Heart right ventricle (tissue), 16 donors: ENCODE measurements around the gene PSD4. TPM values are rescaled to one million over a fixed set of nuclear protein-coding genes. Genes with fewer than 3 reads are reported as not detected.

Source experiments
- ATAC-seq, 8 donors: fragments of 200-7000 bp; cut with Tn5 transposase; one replicate each; pipeline ENCODE4 v1.9.1; 2020; ENCODE audit warnings: mild to moderate bottlenecking in 8 of 8, moderate library complexity in 8 of 8, moderate number of reproducible peaks in 1 of 8
- DNase-seq, 2 donors: peaks; one replicate each; pipeline ENCODE4 v3.0.0-alpha.2; 2020
- H3K27ac ChIP-seq, 10 donors: fragments of 200-600 bp; sonication (generic) in 2 of 10; one replicate each; pipeline versions ENCODE4 v1.5.0 to v1.8.0; 2020 to 2022; ENCODE audit warnings: mild to moderate bottlenecking in 3 of 10
- H3K27me3 ChIP-seq, 7 donors: fragments of 200-600 bp; one replicate each; pipeline ENCODE4 v1.8.0; 2021 to 2022; ENCODE audit warnings: mild to moderate bottlenecking in 2 of 7
- H3K36me3 ChIP-seq, 9 donors: fragments of 200-600 bp; sonication (generic) in 1 of 9; one replicate each; pipeline versions ENCODE4 v1.5.0 to v1.8.0; 2020 to 2022; ENCODE audit warnings: mild to moderate bottlenecking in 2 of 9
- H3K4me1 ChIP-seq, 9 donors: fragments of 200-600 bp; sonication (generic) in 1 of 9; one replicate each; pipeline versions ENCODE4 v1.5.0 to v1.8.0; 2020 to 2022; ENCODE audit warnings: mild to moderate bottlenecking in 4 of 9
- H3K4me3 ChIP-seq, 10 donors: fragments of 200-600 bp; sonication (generic) in 2 of 10; one replicate each; pipeline versions ENCODE4 v1.5.0 to v1.8.0; 2020 to 2022; ENCODE audit warnings: mild to moderate bottlenecking in 7 of 10, moderate library complexity in 2 of 10
- H3K9me3 ChIP-seq, 11 donors: fragments of 200-600 bp in 10 of 11; sonication (generic) in 2 of 11; one replicate each; pipeline versions ENCODE4 v1.5.0 to v1.8.0; 2013 to 2022; ENCODE audit warnings: mild to moderate bottlenecking in 2 of 11, control low read depth in 1 of 11, moderate library complexity in 1 of 11
- CTCF ChIP-seq, 9 donors: fragments of 200-600 bp; sonication (generic) in 2 of 9; IDR thresholded peaks; one replicate each; pipeline versions ENCODE4 v1.5.0 to v1.8.0; 2021 to 2022; ENCODE audit warnings: antibody characterized with exemption in 9 of 9, mild to moderate bottlenecking in 5 of 9, moderate library complexity in 1 of 9
- WGBS, 2 donors: extraction: QIAGEN DNeasy Blood & Tissue Kit; methylation state at CpG; one replicate each; pipeline ENCODE4 v1.1.7; 2013; ENCODE audit warnings: inconsistent platforms in 1 of 2; 5-methylcytosine and 5-hydroxymethylcytosine counted together
- intact Hi-C, 10 donors: fragments of 100-400 bp; cut with DNase I; formaldehyde crosslinking; loops; one replicate each; pipeline versions ENCODE4 v1.11.1 to v1.14.2; 2022
- polyA plus RNA-seq, 2 donors: library from polyadenylated mRNA; stranded (reverse); fragments of 200-250 nt; gene quantifications; one replicate each; pipeline ENCODE4 v1.2.3, GENCODE V29; 2013
- total RNA-seq, 10 donors: library from RNA; stranded (reverse); fragmentation: NEBNext Ultra II Directional in 3 of 10; extraction: Animal tissue kit (Norgen Biotek cat#: 25700) in 3 of 10; gene quantifications; one replicate each; pipeline versions ENCODE4 v1.2.1 to v1.2.4, GENCODE V29; 2021 to 2023
- donor health status: Arrhythmogenic right ventricular cardiomyopathy.
- donor health status: ischemic (EF 13 %, LVEDD 7.1; RV severe dilation, severe dysfunction).
- donor health status: healthy with polysubstance abuse.
- donor health status: DM: no; HTN: yes; CAD: no.
- donor health status: DM: no; HTN: no; CAD: no.
- donor health status: ischemic (EF 25% LVEDD 6.9; RV normal size, moderate dysfunction).
- donor health status: ischemic (EF 25% LVEDD 5.7; RV mildly dilated, moderate dysfunction).
- donor health status: healthy.
- donor health status: DM: yes; HTN: yes; CAD: no.
- donor health status: Ischemic cardiomyopathy.
- donor health status: ischemic (EF 35%, LVEDD 5.7; RV mildly dilated, moderate dysfunction).
- donor health status: nonischemic (EF 11% LVEDD 7.7; RV severe dilation, severe dysfunction).
- donor health status: DM: yes; HTN: yes; CAD: no.
- donor health status: PGD.
- donor health status: ischemic (EF 29% LVEDD 5.4; RV normal size, mild dysfunction).
- donor health status: nonischemic (EF 23%, LVEDD 6.1; RV moderate dilation, normal function).

PSD4 gene
- total and polyA plus RNA-seq, 12 donors, result 1.0 to 13.0 (median 1.7) TPM

- Histone ChIP-seq H3K4me1 (peaks cover 0 to 29% (median 3%) of the 10 kb centered on the region in 9 donors), H3K4me3 (no peak overlapping the region), H3K27me3 (peaks cover 0 to 2% (median 0%) of the 10 kb centered on the region in 7 donors), H3K27ac (no peak overlapping the region), H3K36me3 (no peaks in the 10 kb centered on the region), H3K9me3 (no peaks in the 10 kb centered on the region)
- WGBS, 2 donors, result 47 to 48% methylated on average over 10 of the region's 10 CpGs
- peak; percentile 87 to 94 (median 91) for TF ChIP-seq CTCF (IDR thresholded peaks at IDR 0.05)
- peak; percentile 79 to 80 for DNase-seq
- ATAC-seq, result peak; percentile 57 to 89 (median 80)
- intact Hi-C loops, result loop anchor here (1.0 to 10.0 kb wide), 10 partner anchors 42 to 138 kb away; no protein-coding TSS in a partner anchor
Measured at GRCh38 chr2:113248997-113249770, 75.4 kb downstream of the PSD4 start.

- H3K4me1 ChIP-seq, result peaks cover 0 to 24% (median 3%) of the 10 kb centered on the region in 9 donors
- WGBS, 2 donors, result 55 to 64% methylated on average over 7 of the region's 7 CpGs
- no peak for TF ChIP-seq CTCF (IDR thresholded peaks at IDR 0.05)
- intact Hi-C loops, result loop anchor here in 2 of 10 donors (2.0 to 10.0 kb wide), 2 partner anchors 114 to 118 kb away; no protein-coding TSS in a partner anchor
- H3K27ac ChIP-seq, result peak overlapping the region in 1 of 10 donors; percentile 50
- no peak overlapping the region for H3K4me3 ChIP-seq
- peaks cover 0 to 12% (median 0%) of the 10 kb centered on the region in 7 donors for H3K27me3 ChIP-seq
- DNase-seq (no peak), ATAC-seq (peak in 2 of 8 donors; percentile 25 to 34)
- H3K36me3 ChIP-seq, result no peaks in the 10 kb centered on the region
- no peaks in the 10 kb centered on the region for H3K9me3 ChIP-seq
Measured at GRCh38 chr2:113251118-113251517, 77.3 kb downstream of the PSD4 start.

- intact Hi-C loops, result loop anchor here in 1 of 10 donors (10.0 kb wide), 1 partner anchor 113 kb away; no protein-coding TSS in a partner anchor
- 90 to 92% methylated on average over 3 of the region's 3 CpGs for WGBS, 2 donors
- ATAC-seq (peak in 2 of 8 donors; percentile 18 to 55), DNase-seq (no peak)
- Histone ChIP-seq H3K4me3 (no peak overlapping the region), H3K27me3 (peaks cover 0 to 17% (median 0%) of the 10 kb centered on the region in 7 donors), H3K4me1 (peaks cover 0 to 30% (median 3%) of the 10 kb centered on the region in 9 donors), H3K36me3 (no peaks in the 10 kb centered on the region), H3K27ac (peak overlapping the region in 2 of 10 donors; percentile 30 to 50), H3K9me3 (no peaks in the 10 kb centered on the region)
- TF ChIP-seq CTCF (IDR thresholded peaks at IDR 0.05), result no peak
Measured at GRCh38 chr2:113252047-113252590, 78.3 kb downstream of the PSD4 start.

GRCh38 chr2:113253453-113253852 is 79.7 kb downstream of the PSD4 start:
- intact Hi-C loops, result loop anchor here in 1 of 10 donors (10.0 kb wide), 1 partner anchor 111 kb away; no protein-coding TSS in a partner anchor
- no peak for TF ChIP-seq CTCF (IDR thresholded peaks at IDR 0.05)
- Histone ChIP-seq H3K36me3 (no peaks in the 10 kb centered on the region), H3K4me1 (peaks cover 0 to 44% (median 12%) of the 10 kb centered on the region in 9 donors), H3K4me3 (no peak overlapping the region), H3K27ac (no peak overlapping the region), H3K27me3 (peaks cover 0 to 17% (median 0%) of the 10 kb centered on the region in 7 donors), H3K9me3 (no peaks in the 10 kb centered on the region)
- ATAC-seq, result no peak
- 87 to 94% methylated on average over 4 of the region's 4 CpGs for WGBS, 2 donors
- DNase-seq, result no peak
